ENCODE results near the gene PGM5.
"Not testable (repeated sequence)": the region's sequence is repeated elsewhere in the genome, so short reads cannot be mapped to it uniquely, and the experiment has no call there.

DNA sequence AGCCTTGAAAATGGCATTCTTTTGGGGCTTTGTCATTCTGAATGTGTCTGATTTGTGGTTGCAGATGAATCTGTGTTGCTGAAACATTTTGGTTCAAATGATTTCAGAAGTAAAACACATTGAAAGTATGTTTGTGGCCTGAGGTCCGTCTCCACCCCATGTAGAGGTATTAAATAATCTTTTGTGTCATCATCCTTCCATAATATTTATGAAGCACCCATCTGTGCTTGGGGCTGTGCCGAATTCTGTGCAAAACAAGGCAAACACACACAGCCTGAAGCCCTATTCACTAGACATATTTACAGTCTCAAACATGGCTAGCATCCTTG, 40.6 kb downstream of the PGM5 start:
- TF ChIP-seq, protein P1, sequence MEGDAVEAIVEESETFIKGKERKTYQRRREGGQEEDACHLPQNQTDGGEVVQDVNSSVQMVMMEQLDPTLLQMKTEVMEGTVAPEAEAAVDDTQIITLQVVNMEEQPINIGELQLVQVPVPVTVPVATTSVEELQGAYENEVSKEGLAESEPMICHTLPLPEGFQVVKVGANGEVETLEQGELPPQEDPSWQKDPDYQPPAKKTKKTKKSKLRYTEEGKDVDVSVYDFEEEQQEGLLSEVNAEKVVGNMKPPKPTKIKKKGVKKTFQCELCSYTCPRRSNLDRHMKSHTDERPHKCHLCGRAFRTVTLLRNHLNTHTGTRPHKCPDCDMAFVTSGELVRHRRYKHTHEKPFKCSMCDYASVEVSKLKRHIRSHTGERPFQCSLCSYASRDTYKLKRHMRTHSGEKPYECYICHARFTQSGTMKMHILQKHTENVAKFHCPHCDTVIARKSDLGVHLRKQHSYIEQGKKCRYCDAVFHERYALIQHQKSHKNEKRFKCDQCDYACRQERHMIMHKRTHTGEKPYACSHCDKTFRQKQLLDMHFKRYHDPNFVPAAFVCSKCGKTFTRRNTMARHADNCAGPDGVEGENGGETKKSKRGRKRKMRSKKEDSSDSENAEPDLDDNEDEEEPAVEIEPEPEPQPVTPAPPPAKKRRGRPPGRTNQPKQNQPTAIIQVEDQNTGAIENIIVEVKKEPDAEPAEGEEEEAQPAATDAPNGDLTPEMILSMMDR (conservative IDR thresholded peaks at IDR 0.05; ENCODE audit: low read depth, low read length) = not testable (repeated sequence)
- not testable (repeated sequence) for TF ChIP-seq EZH2 (IDR thresholded peaks at IDR 0.05; ENCODE audit: borderline replicate concordance, low read depth, low read length, poor library complexity, severe bottlenecking)

All from A673 (cell line).